ENCODE measurements around the gene KLHL29. TPM values are rescaled to one million over a fixed set of nuclear protein-coding genes. Genes with fewer than 3 reads are reported as not detected.

The KLHL29 gene
- total and polyA plus RNA-seq, 2 donors (not counting 3 experiments of a cell fraction or from before 2014, with no cell fraction given), result 4.6 to 12.7 TPM

DNA sequence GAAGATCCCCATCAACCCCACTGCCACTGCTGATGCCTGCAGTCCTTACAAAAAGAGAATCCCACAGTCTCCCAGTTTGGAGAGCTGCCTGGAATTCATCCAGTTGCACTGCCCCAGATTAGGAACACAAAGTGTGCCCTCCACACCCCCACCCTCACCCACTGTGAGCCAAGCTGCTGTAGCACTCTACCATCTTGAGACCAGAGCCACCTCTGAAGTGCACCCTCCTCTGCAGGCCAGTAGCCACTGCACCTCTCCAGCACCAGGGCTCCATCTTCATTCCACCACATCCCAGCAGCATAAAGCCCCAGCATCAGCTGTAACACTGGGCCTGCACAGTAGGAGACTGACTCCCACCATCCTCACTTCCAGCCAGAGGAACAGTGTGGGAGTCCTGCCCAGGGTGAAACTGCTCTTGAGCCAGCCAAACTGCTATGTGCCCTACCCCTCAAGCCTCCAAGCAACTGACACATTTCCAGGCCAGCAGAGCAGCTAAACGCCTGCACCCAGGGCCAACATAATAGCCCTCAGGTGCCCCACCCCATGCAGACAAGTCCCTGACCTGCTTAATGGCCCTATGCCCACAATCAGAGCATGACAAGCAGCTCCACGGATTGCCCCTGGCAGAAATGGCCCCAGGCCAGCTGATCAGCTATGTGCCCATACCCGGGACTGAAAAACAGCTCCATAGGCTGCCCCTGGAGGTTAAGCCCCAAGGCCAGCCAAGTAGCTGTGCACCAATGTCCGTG is 335.9 kb downstream of the KLHL29 start:
- BruUV-seq (replicated peaks), result no TSS peak
- DNase-seq (ENCODE audit: low read depth, low spot score) (no peak), FAIRE-seq (no peak)
- no peaks in the 10 kb centered on the region for H3K9me1 ChIP-seq (replicated peaks; ENCODE audit: control insufficient read depth, extremely low read depth, insufficient read depth, low read length)
- no peak overlapping the region for H3K9ac ChIP-seq (replicated peaks; ENCODE audit: extremely low read depth, insufficient read depth, low read length)
- ChIA-PET POLR2A (no interaction called here), CTCF (no interaction called here)
- no peaks in the 10 kb centered on the region for H3K79me2 ChIP-seq (ENCODE audit: control insufficient read depth, insufficient read depth, low read length)
- no peaks in the 10 kb centered on the region for H3K27me3 ChIP-seq (ENCODE audit: control insufficient read depth in 2 of 2, insufficient read depth in 2 of 2, low read length in 2 of 2)
- H3K4me2 ChIP-seq (ENCODE audit: insufficient read depth, low read length), result no peak overlapping the region
- TF ChIP-seq JUN (IDR thresholded peaks at IDR 0.05; ENCODE audit: borderline replicate concordance, insufficient read depth, insufficient read length, low read depth) (no peak), FOS (IDR thresholded peaks at IDR 0.05; ENCODE audit: borderline replicate concordance, insufficient read depth, low read length) (no peak), GATA2 (IDR thresholded peaks at IDR 0.05; ENCODE audit: insufficient read depth, insufficient read length, low read depth, low read length) (no peak), POLR2AphosphoS5 (IDR thresholded peaks at IDR 0.05; ENCODE audit: insufficient read depth, low read depth, low read length) (no peak), MYC (IDR thresholded peaks at IDR 0.05; ENCODE audit: low read depth, low read length) (no peak), POLR2A (IDR thresholded peaks at IDR 0.05; ENCODE audit: low read depth, low read length) (no peak), EZH2 (IDR thresholded peaks at IDR 0.05; ENCODE audit: borderline replicate concordance, low read depth, low read length, severe bottlenecking) (no peak)
- TF ChIP-seq, protein P1, sequence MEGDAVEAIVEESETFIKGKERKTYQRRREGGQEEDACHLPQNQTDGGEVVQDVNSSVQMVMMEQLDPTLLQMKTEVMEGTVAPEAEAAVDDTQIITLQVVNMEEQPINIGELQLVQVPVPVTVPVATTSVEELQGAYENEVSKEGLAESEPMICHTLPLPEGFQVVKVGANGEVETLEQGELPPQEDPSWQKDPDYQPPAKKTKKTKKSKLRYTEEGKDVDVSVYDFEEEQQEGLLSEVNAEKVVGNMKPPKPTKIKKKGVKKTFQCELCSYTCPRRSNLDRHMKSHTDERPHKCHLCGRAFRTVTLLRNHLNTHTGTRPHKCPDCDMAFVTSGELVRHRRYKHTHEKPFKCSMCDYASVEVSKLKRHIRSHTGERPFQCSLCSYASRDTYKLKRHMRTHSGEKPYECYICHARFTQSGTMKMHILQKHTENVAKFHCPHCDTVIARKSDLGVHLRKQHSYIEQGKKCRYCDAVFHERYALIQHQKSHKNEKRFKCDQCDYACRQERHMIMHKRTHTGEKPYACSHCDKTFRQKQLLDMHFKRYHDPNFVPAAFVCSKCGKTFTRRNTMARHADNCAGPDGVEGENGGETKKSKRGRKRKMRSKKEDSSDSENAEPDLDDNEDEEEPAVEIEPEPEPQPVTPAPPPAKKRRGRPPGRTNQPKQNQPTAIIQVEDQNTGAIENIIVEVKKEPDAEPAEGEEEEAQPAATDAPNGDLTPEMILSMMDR (IDR thresholded peaks at IDR 0.05; ENCODE audit: extremely low read depth in 1 of 2, insufficient read depth in 1 of 2, low read depth in 1 of 2, low read length in 2 of 2), result no peak
- TF ChIP-seq, protein P2, sequence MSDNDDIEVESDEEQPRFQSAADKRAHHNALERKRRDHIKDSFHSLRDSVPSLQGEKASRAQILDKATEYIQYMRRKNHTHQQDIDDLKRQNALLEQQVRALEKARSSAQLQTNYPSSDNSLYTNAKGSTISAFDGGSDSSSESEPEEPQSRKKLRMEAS (IDR thresholded peaks at IDR 0.05; ENCODE audit: insufficient read depth, insufficient read length), result no peak
- no peaks in the 10 kb centered on the region for H3K4me1 ChIP-seq (ENCODE audit: control insufficient read depth, extremely low read depth, insufficient read depth, low read length)
- H3K36me3 ChIP-seq (ENCODE audit: control insufficient read depth in 2 of 2, extremely low read depth in 1 of 2, insufficient read depth in 2 of 2, low read length in 2 of 2), result no peaks in the 10 kb centered on the region
- no peaks in the 10 kb centered on the region for H3K9me3 ChIP-seq (replicated peaks; ENCODE audit: control insufficient read depth, insufficient read depth, low read length)
- H3K27ac ChIP-seq (ENCODE audit: insufficient read depth, low read depth, low read length), result no peak overlapping the region
- H3K4me3 ChIP-seq (replicated peaks in 1 of 3; ENCODE audit: insufficient read depth in 1 of 3, low read depth in 1 of 3, low read length in 3 of 3), result no peak overlapping the region
- H4K20me1 ChIP-seq (replicated peaks; ENCODE audit: control insufficient read depth, extremely low read depth, insufficient read depth, low read length), result no peaks in the 10 kb centered on the region
- intact Hi-C loops (cut with micrococcal nuclease) (no loop called here), dilution Hi-C loops (cut with MboI; ENCODE audit: extremely low pct_ligation_motif_present, low sequenced_read_pairs) (no loop called here)
- H2AFZ ChIP-seq (ENCODE audit: low read depth, low read length), result no peak overlapping the region

Data from endothelial cell of umbilical vein (primary cell).